Skeletal muscle tissue (tissue), 4 donors: ENCODE results near the gene C14orf132. TPM values are rescaled to one million over a fixed set of nuclear protein-coding genes. Genes with fewer than 3 reads are reported as not detected.

Experiments used
- H3K27ac ChIP-seq: one replicate; pipeline ENCODE4 v1.7.0; 2013; ENCODE audit warnings: mild to moderate bottlenecking, low read depth, low read length, inconsistent platforms
- H3K27me3 ChIP-seq, 3 donors: one replicate each; pipeline ENCODE4 v1.7.0; 2013; ENCODE audit warnings: low read length in 3 of 3; ENCODE audit not compliant: control insufficient read depth in 3 of 3, insufficient read depth in 3 of 3
- H3K36me3 ChIP-seq, 3 donors: one replicate each; pipeline ENCODE4 v1.7.0; 2013; ENCODE audit warnings: low read length in 3 of 3; ENCODE audit not compliant: control insufficient read depth in 3 of 3, insufficient read depth in 3 of 3
- H3K4me1 ChIP-seq, 3 donors: one replicate each; pipeline ENCODE4 v1.7.0; 2013; ENCODE audit warnings: low read length in 3 of 3, mild to moderate bottlenecking in 3 of 3; ENCODE audit not compliant: control insufficient read depth in 3 of 3, insufficient read depth in 3 of 3
- H3K4me3 ChIP-seq, 3 donors: one replicate each; pipeline ENCODE4 v1.7.0; 2013; ENCODE audit warnings: low read length in 3 of 3
- H3K9ac ChIP-seq, 3 donors: one replicate each; pipeline ENCODE4 v1.7.0; 2013; ENCODE audit warnings: low read length in 3 of 3, mild to moderate bottlenecking in 3 of 3, moderate library complexity in 2 of 3, low read depth in 1 of 3
- H3K9me3 ChIP-seq, 3 donors: one replicate each; pipeline ENCODE4 v1.7.0; 2013; ENCODE audit warnings: low read length in 3 of 3; ENCODE audit not compliant: control insufficient read depth in 3 of 3
- total RNA-seq: library from RNA; depleted of rRNA; stranded (reverse); fragments of >200 nt; gene quantifications from one replicate; pipeline ENCODE4 v1.2.3, GENCODE V29; 2014
- donor health status: Osteomylitis.

The C14orf132 gene
- total RNA-seq, 1 donor from 2014 or later, result 8.9 TPM

DNA sequence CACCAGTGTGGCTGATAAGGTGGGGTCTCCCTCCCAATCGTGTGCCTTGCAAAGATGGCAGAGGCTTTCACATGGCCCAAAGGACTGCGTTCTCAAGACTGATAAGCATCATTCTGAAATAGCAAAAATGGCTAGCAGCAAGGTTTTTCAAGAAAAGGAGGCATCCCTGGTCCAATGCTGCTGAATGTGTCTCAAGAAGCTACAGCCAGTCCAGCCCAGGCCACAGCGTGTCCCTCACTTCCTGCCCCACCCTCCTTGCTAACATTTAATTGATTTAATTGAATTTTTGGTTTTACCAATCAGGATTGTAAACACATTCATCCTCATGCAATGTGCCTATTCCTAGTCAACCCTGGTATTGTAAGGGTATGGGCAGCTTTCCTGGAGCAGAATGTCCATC, 55.9 kb downstream of the C14orf132 start:
- Histone ChIP-seq H3K4me1 (peaks cover 3 to 15% (median 10%) of the 10 kb centered on the region in 3 donors), H3K27ac (no peak overlapping the region), H3K4me3 (no peak overlapping the region), H3K9ac (no peak overlapping the region), H3K9me3 (no peaks in the 10 kb centered on the region), H3K36me3 (no peaks in the 10 kb centered on the region), H3K27me3 (peaks cover 8 to 39% (median 21%) of the 10 kb centered on the region in 3 donors)

DNA sequence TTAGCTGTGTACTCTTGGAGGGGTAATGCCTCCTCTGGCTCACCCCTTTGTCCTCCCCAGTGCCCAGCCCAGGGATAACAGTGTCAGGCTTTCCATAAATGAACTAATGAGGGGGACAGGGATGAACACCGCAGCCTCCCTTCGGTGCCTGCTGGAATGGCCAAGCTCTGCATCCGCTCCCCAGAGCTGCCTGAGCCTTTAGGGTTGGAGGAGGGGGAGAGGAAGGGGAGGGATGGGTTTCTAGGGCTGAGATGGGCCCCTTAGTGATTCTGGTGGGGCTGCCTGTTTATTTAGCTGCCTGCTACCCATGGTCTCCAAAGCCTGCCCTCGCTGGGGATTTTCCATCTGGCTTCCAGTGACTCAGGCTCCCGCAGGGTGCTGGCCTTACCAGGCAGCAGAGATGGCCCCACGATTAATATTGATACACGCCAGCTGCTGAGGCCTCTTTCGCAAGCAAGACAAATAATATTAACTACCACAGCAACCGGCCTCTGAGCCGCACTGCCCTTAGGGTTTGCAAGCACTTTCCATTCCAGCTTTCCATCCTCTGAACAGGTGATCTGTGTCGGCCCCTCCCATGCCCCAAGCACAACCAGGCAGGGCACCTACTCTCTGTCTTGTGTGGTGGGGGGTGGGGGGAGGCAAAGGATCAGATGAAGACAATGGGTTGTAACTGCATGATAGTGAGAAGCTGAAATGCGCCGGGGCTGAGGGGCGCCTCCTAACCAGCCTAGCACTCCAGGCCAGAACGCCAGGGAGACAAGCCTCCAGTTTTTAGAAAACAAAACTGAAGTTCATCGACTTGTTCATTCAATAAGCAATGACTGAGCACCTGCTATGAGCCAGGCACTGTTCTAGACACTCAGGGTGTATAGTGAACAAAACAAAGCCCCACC, 56.7 kb downstream of the C14orf132 start:
- no peaks in the 10 kb centered on the region for H3K9me3 ChIP-seq
- H3K9ac ChIP-seq, result no peak overlapping the region
- H3K4me1 ChIP-seq, result peaks cover 3 to 12% (median 10%) of the 10 kb centered on the region in 3 donors
- no peak overlapping the region for H3K27ac ChIP-seq
- peaks cover 8 to 39% (median 22%) of the 10 kb centered on the region in 3 donors for H3K27me3 ChIP-seq
- H3K4me3 ChIP-seq, result no peak overlapping the region
- H3K36me3 ChIP-seq, result no peaks in the 10 kb centered on the region

- no peak overlapping the region for H3K4me3 ChIP-seq
- H3K9ac ChIP-seq, result no peak overlapping the region
- H3K4me1 ChIP-seq, result peaks cover 3 to 5% (median 4%) of the 10 kb centered on the region in 3 donors
- H3K36me3 ChIP-seq, result no peaks in the 10 kb centered on the region
- no peak overlapping the region for H3K27ac ChIP-seq
- no peaks in the 10 kb centered on the region for H3K9me3 ChIP-seq
- H3K27me3 ChIP-seq, result peaks cover 8 to 39% (median 22%) of the 10 kb centered on the region in 3 donors
Observed at GRCh38 chr14:96096639-96097610, 57.8 kb downstream of the C14orf132 start.

DNA sequence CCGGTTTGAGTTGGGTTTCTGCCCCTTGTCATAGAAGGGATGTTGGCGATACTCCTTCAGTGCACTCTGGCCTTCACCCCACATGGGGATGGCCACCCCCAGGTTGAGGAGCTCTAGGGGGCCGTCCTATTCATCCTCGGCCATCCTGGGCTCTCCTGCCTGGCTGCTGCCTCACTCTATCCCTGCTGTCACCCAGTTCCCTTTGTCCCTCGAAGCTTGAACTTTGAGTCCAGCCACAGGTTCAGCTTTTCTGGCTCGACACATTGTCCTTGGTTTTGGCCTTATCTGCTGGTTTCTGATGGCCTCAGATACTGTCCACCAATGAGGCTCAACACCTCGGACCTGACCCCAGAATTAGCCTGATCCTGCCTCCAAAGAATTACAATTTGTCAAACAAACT, 58.6 kb downstream of the C14orf132 start:
- H3K36me3 ChIP-seq, result no peaks in the 10 kb centered on the region
- H3K27ac ChIP-seq, result no peak overlapping the region
- H3K4me3 ChIP-seq, result no peak overlapping the region
- no peaks in the 10 kb centered on the region for H3K9me3 ChIP-seq
- no peak overlapping the region for H3K9ac ChIP-seq
- H3K27me3 ChIP-seq, result peaks cover 8 to 39% (median 22%) of the 10 kb centered on the region in 3 donors
- H3K4me1 ChIP-seq, result peaks cover 3 to 5% (median 4%) of the 10 kb centered on the region in 3 donors

- no peak overlapping the region for H3K4me3 ChIP-seq
- H3K9ac ChIP-seq, result no peak overlapping the region
- no peaks in the 10 kb centered on the region for H3K9me3 ChIP-seq
- H3K4me1 ChIP-seq, result peaks cover 3 to 5% (median 4%) of the 10 kb centered on the region in 3 donors
- H3K36me3 ChIP-seq, result no peaks in the 10 kb centered on the region
- H3K27ac ChIP-seq, result no peak overlapping the region
- H3K27me3 ChIP-seq, result peaks cover 8 to 39% (median 22%) of the 10 kb centered on the region in 3 donors
Observed at GRCh38 chr14:96098309-96098998, 59.3 kb downstream of the C14orf132 start.

DNA sequence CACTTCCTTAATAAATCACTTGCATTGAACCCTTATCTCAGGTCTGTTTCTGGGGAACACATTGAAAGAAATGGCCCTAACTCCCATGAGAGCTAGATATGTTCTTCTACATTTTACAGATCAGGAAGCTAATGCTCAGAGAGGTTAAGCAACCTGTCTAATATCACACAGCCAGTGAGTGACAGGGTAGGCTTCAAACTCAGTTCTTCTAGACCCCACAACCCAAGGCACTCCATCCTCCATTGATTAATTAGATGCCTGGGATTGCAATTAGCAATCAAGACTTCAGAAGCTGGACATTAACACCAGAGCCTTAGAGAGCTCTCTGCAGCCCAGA, 59.8 kb downstream of the C14orf132 start:
- peaks cover 3 to 5% (median 4%) of the 10 kb centered on the region in 3 donors for H3K4me1 ChIP-seq
- no peak overlapping the region for H3K27ac ChIP-seq
- H3K4me3 ChIP-seq, result no peak overlapping the region
- H3K27me3 ChIP-seq, result peaks cover 6 to 39% (median 22%) of the 10 kb centered on the region in 3 donors
- no peaks in the 10 kb centered on the region for H3K36me3 ChIP-seq
- no peaks in the 10 kb centered on the region for H3K9me3 ChIP-seq
- no peak overlapping the region for H3K9ac ChIP-seq

DNA sequence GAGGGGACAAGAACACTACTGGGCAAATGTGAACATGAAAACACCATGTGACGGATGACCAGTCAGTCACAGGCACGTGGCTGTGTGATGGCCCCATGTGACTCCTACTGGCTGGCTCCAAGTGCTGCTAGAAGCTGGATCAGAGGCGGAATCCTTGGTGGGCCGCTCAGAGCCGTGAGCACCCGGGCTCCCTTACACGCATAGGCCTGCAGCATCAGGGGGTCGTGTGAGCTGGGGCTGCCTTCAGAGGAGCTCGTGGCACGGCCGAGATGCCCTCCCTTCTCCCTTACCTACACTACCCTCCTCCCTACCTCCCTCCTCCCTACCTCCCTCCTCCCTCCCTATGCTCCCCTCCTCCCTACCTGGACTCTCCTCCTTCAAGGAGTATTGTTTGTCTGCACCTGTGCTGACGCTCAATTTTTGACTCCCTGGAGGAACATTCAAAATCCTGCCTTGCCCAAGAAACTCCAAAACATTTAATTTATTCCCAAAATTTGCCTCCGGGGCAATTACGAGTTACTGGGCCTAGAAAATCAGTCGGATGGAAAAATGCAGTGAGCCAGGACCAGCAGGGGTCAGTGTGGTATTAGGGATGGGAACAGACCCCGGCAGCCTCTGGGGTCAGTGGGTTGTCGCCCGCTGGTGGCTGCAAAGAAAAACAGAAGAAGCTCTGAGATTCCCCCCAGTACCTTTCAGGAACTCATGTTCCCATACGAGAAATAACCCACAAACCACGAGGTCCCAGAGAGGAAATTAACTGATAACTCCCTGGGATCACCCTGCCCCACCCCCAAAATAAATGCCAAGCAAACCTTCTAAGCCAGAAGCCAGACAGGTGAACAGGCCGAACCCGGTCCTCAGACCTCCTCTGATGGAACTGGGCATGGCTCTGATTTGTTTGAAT, 61.3 kb downstream of the C14orf132 start:
- Histone ChIP-seq H3K27me3 (peaks cover 5 to 34% (median 21%) of the 10 kb centered on the region in 3 donors), H3K27ac (no peak overlapping the region), H3K36me3 (no peaks in the 10 kb centered on the region), H3K9me3 (no peaks in the 10 kb centered on the region), H3K4me1 (peaks cover 6 to 13% (median 8%) of the 10 kb centered on the region in 3 donors), H3K9ac (no peak overlapping the region), H3K4me3 (no peak overlapping the region)

GRCh38 chr14:96102081-96102856, 63.1 kb downstream of the C14orf132 start:
- Histone ChIP-seq H3K36me3 (no peaks in the 10 kb centered on the region), H3K4me1 (peaks cover 4 to 9% (median 6%) of the 10 kb centered on the region in 3 donors), H3K27ac (no peak overlapping the region), H3K9me3 (no peaks in the 10 kb centered on the region), H3K27me3 (peaks cover under 1 to 19% (median 16%) of the 10 kb centered on the region in 3 donors), H3K4me3 (no peak overlapping the region), H3K9ac (no peak overlapping the region)
